Calu3 (cell line): ENCODE measurements around the gene CDK6. TPM values are rescaled to one million over a fixed set of nuclear protein-coding genes. Genes with fewer than 3 reads are reported as not detected.

Experiments
- BruUV-seq: library from RNA; stranded (reverse); fragments of 400-500 nt; replicated peaks from 2 replicates; lab custom pipeline; 2021; lab: Mats Ljungman, UMichigan
- CTCF ChIA-PET: fragments of 300-600 bp; sonication (Branson Sonifier 250); formaldehyde crosslinking; loops from one replicate; lab custom pipeline; 2022; ENCODE audit warnings: antibody characterized with exemption; lab: Charles Lee
- DNase-seq: peaks from one replicate; pipeline ENCODE4 v3.0.0; 2022
- H3K27ac Mint-ChIP-seq: one replicate; pipeline ENCODE4 v1.8.0; 2022; ENCODE audit warnings: mixed read lengths; ENCODE audit not compliant: unreplicated experiment
- H3K27me3 Mint-ChIP-seq: one replicate; pipeline ENCODE4 v1.8.0; 2022; ENCODE audit warnings: mixed read lengths; ENCODE audit not compliant: unreplicated experiment
- H3K36me3 Mint-ChIP-seq: one replicate; pipeline ENCODE4 v1.8.0; 2022; ENCODE audit warnings: mild to moderate bottlenecking, moderate library complexity, mixed read lengths; ENCODE audit not compliant: insufficient read depth, unreplicated experiment
- H3K4me1 Mint-ChIP-seq: one replicate; pipeline ENCODE4 v1.8.0; 2022; ENCODE audit warnings: mild to moderate bottlenecking, low read depth, mixed read lengths; ENCODE audit not compliant: unreplicated experiment
- H3K4me3 Mint-ChIP-seq: one replicate; pipeline ENCODE4 v1.8.0; 2022; ENCODE audit warnings: mild to moderate bottlenecking, low read depth, moderate library complexity, mixed read lengths; ENCODE audit not compliant: unreplicated experiment
- H3K9me3 Mint-ChIP-seq: one replicate; pipeline ENCODE4 v1.8.0; 2022; ENCODE audit warnings: low read depth, mixed read lengths; ENCODE audit not compliant: unreplicated experiment
- intact Hi-C: fragments of 100-400 bp; cut with micrococcal nuclease; formaldehyde crosslinking; loops from one replicate; pipeline ENCODE4 v1.10.0; 2022; ENCODE audit not compliant: unreplicated experiment
- total RNA-seq: library from RNA; stranded (reverse); gene quantifications from 2 replicates; pipeline ENCODE4 v1.2.3, GENCODE V29; 2022
- TF ChIP-seq, protein P1 (sequence below): fragments of 200-600 bp; IDR thresholded peaks from one replicate; pipeline ENCODE4 v1.8.0; 2022; ENCODE audit warnings: antibody characterized with exemption; ENCODE audit not compliant: unreplicated experiment

The CDK6 gene
- total RNA-seq, 1 experiment from 2014 or later = 87.9 TPM

DNA sequence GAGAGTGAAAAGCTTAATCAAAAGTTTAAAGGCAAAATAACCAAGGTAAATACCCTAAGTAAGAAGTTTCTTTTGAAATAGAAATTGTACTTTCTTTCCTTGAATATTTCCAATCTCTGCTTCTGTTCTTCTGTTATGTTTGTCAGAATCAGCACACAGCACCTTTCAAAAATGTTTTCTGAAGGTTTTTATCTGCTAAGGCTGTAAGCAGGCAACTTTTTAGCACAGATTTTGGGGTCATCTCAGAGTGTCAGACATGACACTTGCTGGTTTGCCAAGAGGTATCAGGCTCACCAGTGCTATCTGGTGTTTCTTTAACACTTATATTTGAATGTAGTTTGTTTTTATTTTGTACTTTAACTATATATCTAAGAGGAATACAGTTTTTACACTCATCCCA is 94.2 kb downstream of the CDK6 start:
- intact Hi-C loops = loop anchor here (10.0 kb wide), 1 partner anchor 83 kb away; no protein-coding TSS in a partner anchor
- no TSS peak for BruUV-seq
- H3K4me1 Mint-ChIP-seq = peaks cover 57% of the 10 kb centered on the region
- H3K4me3 Mint-ChIP-seq = no peak overlapping the region
- CTCF ChIA-PET = no interaction called here
- TF ChIP-seq, protein P1, sequence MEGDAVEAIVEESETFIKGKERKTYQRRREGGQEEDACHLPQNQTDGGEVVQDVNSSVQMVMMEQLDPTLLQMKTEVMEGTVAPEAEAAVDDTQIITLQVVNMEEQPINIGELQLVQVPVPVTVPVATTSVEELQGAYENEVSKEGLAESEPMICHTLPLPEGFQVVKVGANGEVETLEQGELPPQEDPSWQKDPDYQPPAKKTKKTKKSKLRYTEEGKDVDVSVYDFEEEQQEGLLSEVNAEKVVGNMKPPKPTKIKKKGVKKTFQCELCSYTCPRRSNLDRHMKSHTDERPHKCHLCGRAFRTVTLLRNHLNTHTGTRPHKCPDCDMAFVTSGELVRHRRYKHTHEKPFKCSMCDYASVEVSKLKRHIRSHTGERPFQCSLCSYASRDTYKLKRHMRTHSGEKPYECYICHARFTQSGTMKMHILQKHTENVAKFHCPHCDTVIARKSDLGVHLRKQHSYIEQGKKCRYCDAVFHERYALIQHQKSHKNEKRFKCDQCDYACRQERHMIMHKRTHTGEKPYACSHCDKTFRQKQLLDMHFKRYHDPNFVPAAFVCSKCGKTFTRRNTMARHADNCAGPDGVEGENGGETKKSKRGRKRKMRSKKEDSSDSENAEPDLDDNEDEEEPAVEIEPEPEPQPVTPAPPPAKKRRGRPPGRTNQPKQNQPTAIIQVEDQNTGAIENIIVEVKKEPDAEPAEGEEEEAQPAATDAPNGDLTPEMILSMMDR = no peak
- no peak overlapping the region for H3K27ac Mint-ChIP-seq
- H3K27me3 Mint-ChIP-seq = no peaks in the 10 kb centered on the region
- DNase-seq = no peak
- peaks cover 30% of the 10 kb centered on the region for H3K36me3 Mint-ChIP-seq
- H3K9me3 Mint-ChIP-seq = peaks cover 8% of the 10 kb centered on the region

DNA sequence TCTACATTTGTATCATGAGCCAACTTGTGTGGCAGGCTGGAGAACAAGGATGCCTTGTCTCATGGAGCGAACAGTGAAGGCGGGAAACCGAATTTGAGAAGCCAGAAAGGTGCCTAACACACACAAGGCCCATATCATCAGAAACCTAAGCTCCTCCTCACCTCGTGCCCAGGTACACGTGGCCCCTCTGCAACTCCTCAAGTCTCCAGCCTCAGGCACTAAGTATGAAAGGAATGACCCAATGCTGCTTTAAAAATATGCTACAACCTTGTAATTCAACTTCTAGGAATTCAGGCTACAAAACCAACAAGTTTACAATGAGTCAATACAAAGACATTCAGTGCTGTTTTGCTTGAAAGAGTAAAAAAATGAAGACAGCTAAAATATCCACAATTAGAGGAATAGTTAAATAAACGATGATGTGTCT is 95.7 kb downstream of the CDK6 start:
- peak; percentile 64 for DNase-seq
- TF ChIP-seq, protein P1 = no peak
- Mint-ChIP-seq H3K4me3 (peak overlapping the region; percentile 40), H3K9me3 (peaks cover 8% of the 10 kb centered on the region), H3K27ac (peak overlapping the region; percentile 91), H3K36me3 (peaks cover 33% of the 10 kb centered on the region), H3K4me1 (peaks cover 54% of the 10 kb centered on the region), H3K27me3 (no peaks in the 10 kb centered on the region)
- no TSS peak for BruUV-seq
- intact Hi-C loops = loop anchor here (10.0 kb wide), 1 partner anchor 84 kb away; no protein-coding TSS in a partner anchor
- CTCF ChIA-PET = no interaction called here

DNA sequence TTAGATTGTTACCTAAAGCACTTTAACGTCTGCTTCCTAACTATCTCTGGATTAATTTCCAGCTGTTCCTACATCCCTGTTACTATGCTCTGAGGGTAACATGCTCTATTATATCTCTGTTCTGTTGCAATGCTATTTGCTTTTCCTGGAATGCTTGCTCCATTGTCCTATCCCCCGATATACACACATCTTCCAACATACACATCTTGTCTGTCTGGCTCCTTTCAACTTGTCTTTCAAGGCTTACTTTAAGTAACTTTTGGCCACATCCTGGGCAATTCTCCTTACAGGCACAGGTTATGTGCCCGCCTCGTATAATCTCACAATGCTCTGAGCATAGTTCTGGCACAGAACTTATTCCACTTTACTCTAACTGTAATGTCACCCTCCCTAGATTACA is 96.2 kb downstream of the CDK6 start:
- TF ChIP-seq, protein P1 = no peak
- Mint-ChIP-seq H3K27ac (peak overlapping the region; percentile 91), H3K36me3 (peaks cover 33% of the 10 kb centered on the region), H3K4me1 (peaks cover 51% of the 10 kb centered on the region), H3K4me3 (peak overlapping the region; percentile 40), H3K9me3 (peaks cover 8% of the 10 kb centered on the region), H3K27me3 (no peaks in the 10 kb centered on the region)
- no peak for DNase-seq
- no TSS peak for BruUV-seq
- CTCF ChIA-PET = no interaction called here
- intact Hi-C loops = loop anchor here (10.0 kb wide), 1 partner anchor 85 kb away; no protein-coding TSS in a partner anchor

- peaks cover 7% of the 10 kb centered on the region for H3K9me3 Mint-ChIP-seq
- DNase-seq = no peak
- peaks cover 37% of the 10 kb centered on the region for H3K36me3 Mint-ChIP-seq
- TF ChIP-seq, protein P1 = no peak
- no peak overlapping the region for H3K27ac Mint-ChIP-seq
- CTCF ChIA-PET = interaction anchor here (0.5 kb wide), 1 partner anchor 1364 kb away, joined by 3 read pairs; no protein-coding TSS in a partner anchor
- H3K4me3 Mint-ChIP-seq = no peak overlapping the region
- peaks cover 55% of the 10 kb centered on the region for H3K4me1 Mint-ChIP-seq
- intact Hi-C loops = no loop called here
- H3K27me3 Mint-ChIP-seq = no peaks in the 10 kb centered on the region
- no TSS peak for BruUV-seq
Observed at GRCh38 chr7:92739091-92739490, 97.3 kb downstream of the CDK6 start.
